ENCODE data around the gene S100A12.
A peak's percentile ranks its signal among the peaks of the same experiment; 100 is the strongest.
"Not testable (repeated sequence)": the region's sequence is repeated elsewhere in the genome, so short reads cannot be mapped to it uniquely, and the experiment has no call there.

S100A12 gene

GRCh38 chr1:153352523-153352922, 22.9 kb downstream of the S100A12 start:
- peak; percentile 71 for DNase-seq (ENCODE audit: low spot score)
- TF ChIP-seq CTCF (IDR thresholded peaks at IDR 0.05; ENCODE audit: extremely low read depth, missing control alignments), result peak; percentile 80

DNA sequence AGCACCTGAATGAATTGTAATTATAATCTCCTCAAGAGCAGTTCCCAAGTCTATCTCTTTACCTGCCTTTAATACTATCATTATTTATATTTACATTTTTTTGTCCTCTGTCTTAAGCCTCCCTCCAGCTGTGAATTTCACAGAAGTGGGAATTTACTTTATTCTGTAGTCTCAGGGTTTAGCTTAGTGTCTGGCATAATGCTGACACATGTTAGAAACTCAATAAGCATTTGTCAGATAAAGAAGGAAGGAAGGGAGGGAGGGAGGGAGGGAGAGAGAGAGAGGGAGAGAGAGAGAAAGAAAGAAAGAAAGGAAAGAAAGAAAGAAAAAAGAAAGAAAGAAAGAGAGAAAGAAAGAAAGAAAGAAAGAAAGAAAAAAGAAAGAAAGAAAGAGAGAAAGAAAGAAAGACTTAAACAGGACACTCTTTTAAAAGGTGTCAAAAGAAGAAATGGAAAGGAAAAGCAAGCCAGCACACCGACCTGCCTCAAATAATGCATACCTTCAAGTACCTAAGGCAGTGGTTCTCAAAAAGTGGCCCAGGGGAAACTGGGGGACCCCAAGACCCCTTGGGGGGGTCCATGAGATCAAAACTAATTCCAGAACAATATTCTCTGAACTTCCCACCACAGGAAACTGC, 25.0 kb downstream of the S100A12 start:
- no peak for TF ChIP-seq CTCF (IDR thresholded peaks at IDR 0.05; ENCODE audit: extremely low read depth, missing control alignments)
- DNase-seq (ENCODE audit: low spot score), result no peak

DNA sequence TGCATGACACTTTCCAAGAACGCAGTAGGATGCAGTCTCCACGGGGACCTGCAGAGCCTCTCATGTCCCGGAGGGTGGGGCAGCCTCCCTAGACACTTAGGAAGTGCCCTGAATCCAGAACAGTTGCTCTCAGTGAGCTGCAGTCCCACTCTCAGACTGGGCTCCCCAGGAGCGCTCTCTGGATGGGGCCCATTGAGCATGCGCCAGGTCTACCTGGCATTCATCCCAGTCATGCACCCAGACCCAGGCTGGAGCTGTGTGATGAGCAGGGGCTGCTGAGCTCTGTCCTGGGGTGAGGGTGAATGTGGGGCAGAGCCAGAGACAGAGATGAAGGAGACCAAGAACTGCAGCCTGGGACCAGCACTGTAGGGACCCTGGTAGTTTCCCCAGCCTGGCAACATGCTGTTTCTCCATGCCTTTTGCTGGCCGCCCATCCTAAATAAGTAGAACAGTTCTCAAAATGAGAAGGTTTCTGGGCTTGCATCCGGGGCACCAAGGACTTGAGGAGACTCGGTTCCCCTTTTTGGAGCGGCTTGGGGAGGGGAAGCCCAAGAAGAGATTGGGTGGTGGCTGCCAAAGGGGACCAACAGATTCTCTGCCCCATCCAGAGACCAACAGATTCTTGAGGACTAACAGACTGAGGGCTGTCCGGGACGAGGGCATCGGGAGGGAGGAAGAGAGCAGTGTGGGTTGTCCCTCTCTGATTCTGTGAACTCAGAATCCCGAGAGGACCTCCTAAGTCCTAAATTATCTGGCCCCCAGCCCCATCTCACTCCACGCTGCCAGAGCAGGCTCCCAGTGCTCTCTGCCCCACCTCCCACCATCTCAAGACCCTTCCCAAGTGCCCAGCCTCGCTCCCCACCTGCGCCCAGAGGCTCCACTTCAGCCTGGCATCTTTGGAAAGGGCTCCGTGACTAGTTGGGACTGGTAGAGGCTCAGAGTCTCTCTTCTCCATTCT, 25.8 kb downstream of the S100A12 start:
- no peak for DNase-seq (ENCODE audit: low spot score)
- no peak for TF ChIP-seq CTCF (IDR thresholded peaks at IDR 0.05; ENCODE audit: extremely low read depth, missing control alignments)

GRCh38 chr1:153348511-153349362, 26.7 kb downstream of the S100A12 start, which contains the start of gene PGLYRP4:
PGLYRP4 (minus strand) TSS chr1:153348841; CDS start chr1:153347932, 909 bp downstream.
- no peak for DNase-seq (ENCODE audit: low spot score)
- TF ChIP-seq CTCF (IDR thresholded peaks at IDR 0.05; ENCODE audit: extremely low read depth, missing control alignments), result no peak

GRCh38 chr1:153347856-153348255, 27.6 kb downstream of the S100A12 start:
- no peak for TF ChIP-seq CTCF (IDR thresholded peaks at IDR 0.05; ENCODE audit: extremely low read depth, missing control alignments)
- peak; percentile 1 for DNase-seq (ENCODE audit: low spot score)

DNA sequence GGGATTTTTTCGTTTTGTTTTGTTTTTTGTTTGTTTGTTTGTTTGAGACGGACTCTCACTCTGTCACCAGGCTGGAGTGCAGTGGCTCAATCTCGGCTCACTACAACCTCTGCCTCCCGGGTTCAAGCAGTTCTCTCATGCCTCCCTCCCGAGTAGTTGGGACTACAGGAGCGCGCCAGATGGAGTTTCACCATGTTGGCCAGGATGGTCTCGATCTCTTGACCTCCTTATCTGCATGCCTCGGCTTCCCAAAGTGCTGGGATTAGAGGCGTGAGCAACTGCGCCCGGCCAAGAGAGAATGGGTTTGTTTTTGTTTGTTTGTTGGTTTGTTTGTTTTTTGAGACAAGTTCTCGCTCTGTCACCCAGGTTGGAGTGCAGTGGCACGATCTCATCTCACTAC, 28.4 kb downstream of the S100A12 start:
- DNase-seq (ENCODE audit: low spot score), result not testable (repeated sequence)

DNA sequence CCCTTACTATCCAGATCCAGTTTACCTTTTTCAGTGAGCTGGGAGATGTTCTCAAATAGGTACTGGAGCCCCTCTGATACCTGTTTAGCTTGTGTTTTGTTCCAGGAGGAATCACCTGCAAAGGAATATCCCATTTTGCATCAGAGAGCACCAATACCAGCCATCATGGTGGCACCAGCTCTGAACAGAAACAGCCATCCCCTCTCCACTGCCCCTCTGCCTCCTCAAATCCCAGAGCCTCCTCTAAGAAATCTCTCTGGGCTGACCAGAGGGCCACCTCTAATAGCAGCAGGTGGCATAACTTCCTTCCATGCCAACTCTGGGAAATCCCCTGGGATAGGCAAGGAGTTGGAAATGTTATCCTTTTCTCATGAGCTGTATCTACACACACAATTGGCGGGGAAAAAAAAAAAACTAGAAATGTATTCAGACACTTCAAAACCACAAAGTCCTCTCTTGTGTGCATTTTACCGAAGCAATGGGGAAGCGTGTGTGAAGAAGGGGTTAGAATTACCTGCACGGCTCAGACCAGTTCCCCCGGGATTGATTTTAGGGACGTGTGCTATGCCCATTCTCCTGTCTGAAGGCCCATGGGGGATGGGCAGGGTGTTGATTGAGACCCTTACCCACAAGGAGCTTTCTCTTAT, 29.2 kb downstream of the S100A12 start:
- TF ChIP-seq CTCF (IDR thresholded peaks at IDR 0.05; ENCODE audit: extremely low read depth, missing control alignments), result no peak
- DNase-seq (ENCODE audit: low spot score), result peak; percentile 8

All from GM20000 (cell line).